HCT116 (cell line): Measurements from ENCODE around the gene FAM114A1. TPM values are rescaled to one million over a fixed set of nuclear protein-coding genes. Genes with fewer than 3 reads are reported as not detected.

Experiments
- ATAC-seq: fragments of 200-7000 bp; cut with Tn5 transposase; 2 replicates; pipeline ENCODE4 v1.9.1; 2020; ENCODE audit warnings: mild to moderate bottlenecking, moderate library complexity
- BruUV-seq: library from RNA; stranded (reverse); fragments of 400-500 nt; replicated peaks from 2 replicates; lab custom pipeline; 2021; lab: Mats Ljungman, UMichigan
- CTCF ChIA-PET: fragments of 300-600 bp; sonication (Branson Sonifier 250); formaldehyde crosslinking; loops from one replicate; lab custom pipeline; 2021; ENCODE audit warnings: antibody characterized with exemption; lab: Charles Lee
- POLR2A ChIA-PET: fragments of 300-600, 350-600 bp; sonication (Branson Sonifier 250); formaldehyde crosslinking; loops from one replicate; lab custom pipeline; 2021; ENCODE audit warnings: antibody characterized with exemption; lab: Charles Lee
- RAD21 ChIA-PET, 2 experiments: fragments of 300-600 bp; sonication (Branson Sonifier 250); formaldehyde crosslinking; loops; one replicate each; lab custom pipeline; 2023; ENCODE audit warnings: low total read pairs in 2 of 2; ENCODE audit not compliant: uncharacterized antibody in 2 of 2, unreplicated experiment in 2 of 2, low non-redundant PET in 1 of 2; lab: Charles Lee
- DNase-seq: peaks from one replicate; pipeline ENCODE4 v3.0.0-alpha.2; 2010; ENCODE audit warnings: low read depth, low spot score
- H2AFZ ChIP-seq: fragments of 200-600 bp; shearing (Covaris generic), sonication (generic); 2 replicates; pipeline ENCODE4 v1.6.1; 2017; ENCODE audit warnings: low read depth, mixed run types, mixed read lengths, antibody characterized with exemption, low read length; ENCODE audit not compliant: poor library complexity, severe bottlenecking
- H3K27ac ChIP-seq: 2 replicates; pipeline ENCODE4 v1.5.1; 2012; ENCODE audit warnings: low read depth, low read length
- H3K27me3 ChIP-seq: fragments of 200-600 bp; sonication (generic); 2 replicates; pipeline ENCODE4 v1.6.1; 2016; ENCODE audit warnings: mixed run types, low read length, mixed read lengths; ENCODE audit not compliant: insufficient read depth
- H3K36me3 ChIP-seq, 2 experiments: fragments of 200-500 bp in 1 of 2; fragments of 200-600 bp in 1 of 2; sonication (Bioruptor generic) in 1 of 2; sonication (generic) in 1 of 2; 2 replicates each; pipeline versions ENCODE4 v1.5.1 to v1.6.1; 2014 to 2016; ENCODE audit warnings: low read length in 2 of 2, inconsistent platforms in 1 of 2, mixed read lengths in 1 of 2, mixed run types in 1 of 2; ENCODE audit not compliant: insufficient read depth in 2 of 2, control insufficient read depth in 1 of 2
- H3K4me1 ChIP-seq, 2 experiments: fragments of 200-600 bp in 1 of 2; sonication (generic) in 1 of 2; 2 replicates each; pipeline versions ENCODE4 v1.5.1 to v1.6.1; 2012 to 2017; ENCODE audit warnings: low read length in 2 of 2, inconsistent platforms in 1 of 2, mild to moderate bottlenecking in 1 of 2, mixed read lengths in 1 of 2, mixed run types in 1 of 2, moderate library complexity in 1 of 2; ENCODE audit not compliant: insufficient read depth in 2 of 2, control insufficient read depth in 1 of 2
- H3K4me2 ChIP-seq: fragments of 200-600 bp; sonication (generic); 2 replicates; pipeline ENCODE4 v1.6.1; 2017; ENCODE audit warnings: mixed run types, low read length, mixed read lengths
- H3K4me3 ChIP-seq, 2 experiments: fragments of 200-600 bp in 1 of 2; sonication (generic) in 1 of 2; replicated peaks in 1 of 2; 2 replicates each; pipeline ENCODE4 v1.5.1; 2011 to 2016; ENCODE audit warnings: low read length in 2 of 2, control low read depth in 1 of 2, low read depth in 1 of 2, mild to moderate bottlenecking in 1 of 2, mixed read lengths in 1 of 2, mixed run types in 1 of 2
- H3K79me2 ChIP-seq: fragments of 200-600 bp; sonication (generic); 2 replicates; pipeline ENCODE4 v1.6.1; 2017; ENCODE audit warnings: mild to moderate bottlenecking, mixed run types, low read length, moderate library complexity, mixed read lengths; ENCODE audit not compliant: insufficient read depth
- H3K9ac ChIP-seq: fragments of 200-600 bp; sonication (generic); 2 replicates; pipeline ENCODE4 v1.6.1; 2016; ENCODE audit warnings: low read length, mixed read lengths
- H3K9me2 ChIP-seq: fragments of 200-600 bp; sonication (generic), shearing (Covaris generic); 2 replicates; pipeline ENCODE4 v1.6.1; 2017; ENCODE audit warnings: mixed run types, mild to moderate bottlenecking, moderate library complexity; ENCODE audit not compliant: insufficient read depth
- H3K9me3 ChIP-seq, 2 experiments: fragments of 200-500 bp in 1 of 2; fragments of 200-600 bp in 1 of 2; sonication (Bioruptor generic) in 1 of 2; sonication (generic) in 1 of 2; 2 replicates each; pipeline ENCODE4 v1.6.1; 2014 to 2017; ENCODE audit warnings: low read length in 2 of 2, mixed read lengths in 2 of 2, inconsistent platforms in 1 of 2, low read depth in 1 of 2, mild to moderate bottlenecking in 1 of 2, mixed run types in 1 of 2, moderate library complexity in 1 of 2; ENCODE audit not compliant: control insufficient read depth in 1 of 2, insufficient read depth in 1 of 2
- H4K20me1 ChIP-seq: fragments of 200-600 bp; sonication (generic), shearing (Covaris generic); 2 replicates; pipeline ENCODE4 v1.6.1; 2017; ENCODE audit warnings: mixed run types, mild to moderate bottlenecking, moderate library complexity; ENCODE audit not compliant: insufficient read depth
- CBX3 ChIP-seq: IDR thresholded peaks from 2 replicates; pipeline ENCODE4 v1.6.1; 2012; ENCODE audit warnings: low read depth
- EGR1 ChIP-seq: IDR thresholded peaks from 2 replicates; pipeline ENCODE4 v1.6.1; 2012; ENCODE audit warnings: low read depth
- EZH2 ChIP-seq: fragments of 200-600 bp; sonication (generic); IDR thresholded peaks from 2 replicates; pipeline ENCODE4 v1.6.1; 2017; ENCODE audit warnings: antibody characterized with exemption, mixed run types
- FOSL1 ChIP-seq: IDR thresholded peaks from 2 replicates; pipeline ENCODE4 v1.6.1; 2012; ENCODE audit warnings: low read depth
- POLR2A ChIP-seq: IDR thresholded peaks from 2 replicates; pipeline ENCODE4 v1.7.0; 2011; ENCODE audit warnings: borderline replicate concordance; ENCODE audit not compliant: insufficient read depth, insufficient read length; ENCODE audit errors: extremely low read depth
- RAD21 ChIP-seq: IDR thresholded peaks from 2 replicates; pipeline ENCODE4 v1.6.1; 2012; ENCODE audit warnings: low read depth, mild to moderate bottlenecking
- SIN3A ChIP-seq: IDR thresholded peaks from 2 replicates; pipeline ENCODE4 v1.6.1; 2012; ENCODE audit warnings: low read depth
- SP1 ChIP-seq: IDR thresholded peaks from 2 replicates; pipeline ENCODE4 v1.6.1; 2012; ENCODE audit warnings: low read depth
- TCF7L2 ChIP-seq: IDR thresholded peaks from 2 replicates; pipeline ENCODE4 v1.7.0; 2011; ENCODE audit warnings: borderline replicate concordance, inconsistent platforms; ENCODE audit not compliant: insufficient read depth, insufficient read length; ENCODE audit errors: extremely low read depth
- YY1 ChIP-seq: IDR thresholded peaks from 2 replicates; pipeline ENCODE4 v1.6.1; 2011; ENCODE audit warnings: low read length, low read depth, moderate library complexity, mild to moderate bottlenecking; ENCODE audit not compliant: insufficient replicate concordance; ENCODE audit errors: extremely low read depth
- ZFX ChIP-seq: fragments of 450-650 bp; IDR thresholded peaks from 2 replicates; pipeline ENCODE4 v1.6.1; 2017
- intact Hi-C: fragments of 100-400 bp; cut with micrococcal nuclease; formaldehyde crosslinking; loops from 2 replicates; pipeline ENCODE4 v1.10.0; 2022
- total RNA-seq: library from RNA; stranded (reverse); gene quantifications from one replicate; pipeline ENCODE4 v1.2.1, GENCODE V29; 2021; ENCODE audit not compliant: unreplicated experiment
- TF ChIP-seq, protein P1 (sequence below): IDR thresholded peaks from 2 replicates; pipeline ENCODE4 v1.6.1; 2011; ENCODE audit warnings: mild to moderate bottlenecking, low read length, moderate library complexity; ENCODE audit not compliant: insufficient replicate concordance; ENCODE audit errors: extremely low read depth
- TF ChIP-seq, protein P2 (sequence below): IDR thresholded peaks from 2 replicates; pipeline ENCODE4 v1.6.1; 2012; ENCODE audit warnings: low read depth
- TF ChIP-seq, protein P3 (sequence below): IDR thresholded peaks from 2 replicates; pipeline ENCODE4 v1.6.1; 2012

Gene FAM114A1
- total RNA-seq, 1 experiment from 2014 or later: 35.6 TPM

DNA sequence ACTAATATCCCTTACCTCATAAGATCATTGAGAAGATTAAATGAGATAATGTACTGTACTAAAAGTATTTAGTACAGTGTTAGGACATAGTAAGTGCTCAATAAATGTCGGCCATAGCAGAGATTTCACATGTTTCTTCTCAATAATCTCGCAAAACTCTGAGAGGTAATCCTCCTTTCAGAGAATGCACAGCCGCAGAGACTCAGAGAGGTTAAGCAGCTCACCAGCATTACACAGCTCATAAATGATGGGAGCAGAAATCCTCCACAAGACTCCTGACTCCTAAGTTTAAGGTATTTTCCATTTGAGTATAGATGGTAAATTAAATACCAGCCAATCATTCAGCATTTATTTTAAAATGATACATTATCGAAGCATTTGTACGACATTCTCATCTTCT is 34.6 kb downstream of the FAM114A1 start:
- ChIA-PET CTCF (interaction anchor here (0.8 to 3.0 kb wide), 7 partner anchors 41 to 567 kb away, joined by 3 to 50 read pairs (median 5); partner anchors contain the start of gene WDR19), POLR2A (interaction anchor here (1.2 kb wide), 1 partner anchor 557 kb away, joined by 3 read pairs; the partner anchor contains the start of genes LIAS and RPL9), RAD21 (interaction anchor here (0.7 to 1.7 kb wide), 5 partner anchors 111 to 233 kb away, joined by 3 to 13 read pairs (median 4); no protein-coding TSS in a partner anchor)
- H2AFZ ChIP-seq: no peak overlapping the region
- H4K20me1 ChIP-seq: no peaks in the 10 kb centered on the region
- H3K27me3 ChIP-seq: no peaks in the 10 kb centered on the region
- no TSS peak for BruUV-seq
- TF ChIP-seq, protein P1, sequence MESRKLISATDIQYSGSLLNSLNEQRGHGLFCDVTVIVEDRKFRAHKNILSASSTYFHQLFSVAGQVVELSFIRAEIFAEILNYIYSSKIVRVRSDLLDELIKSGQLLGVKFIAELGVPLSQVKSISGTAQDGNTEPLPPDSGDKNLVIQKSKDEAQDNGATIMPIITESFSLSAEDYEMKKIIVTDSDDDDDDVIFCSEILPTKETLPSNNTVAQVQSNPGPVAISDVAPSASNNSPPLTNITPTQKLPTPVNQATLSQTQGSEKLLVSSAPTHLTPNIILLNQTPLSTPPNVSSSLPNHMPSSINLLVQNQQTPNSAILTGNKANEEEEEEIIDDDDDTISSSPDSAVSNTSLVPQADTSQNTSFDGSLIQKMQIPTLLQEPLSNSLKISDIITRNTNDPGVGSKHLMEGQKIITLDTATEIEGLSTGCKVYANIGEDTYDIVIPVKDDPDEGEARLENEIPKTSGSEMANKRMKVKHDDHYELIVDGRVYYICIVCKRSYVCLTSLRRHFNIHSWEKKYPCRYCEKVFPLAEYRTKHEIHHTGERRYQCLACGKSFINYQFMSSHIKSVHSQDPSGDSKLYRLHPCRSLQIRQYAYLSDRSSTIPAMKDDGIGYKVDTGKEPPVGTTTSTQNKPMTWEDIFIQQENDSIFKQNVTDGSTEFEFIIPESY: no peak
- TF ChIP-seq EZH2: no peak
- TF ChIP-seq SIN3A: no peak
- no peak for TF ChIP-seq POLR2A
- no peak for TF ChIP-seq YY1
- no peak for TF ChIP-seq CBX3
- TF ChIP-seq, protein P2, sequence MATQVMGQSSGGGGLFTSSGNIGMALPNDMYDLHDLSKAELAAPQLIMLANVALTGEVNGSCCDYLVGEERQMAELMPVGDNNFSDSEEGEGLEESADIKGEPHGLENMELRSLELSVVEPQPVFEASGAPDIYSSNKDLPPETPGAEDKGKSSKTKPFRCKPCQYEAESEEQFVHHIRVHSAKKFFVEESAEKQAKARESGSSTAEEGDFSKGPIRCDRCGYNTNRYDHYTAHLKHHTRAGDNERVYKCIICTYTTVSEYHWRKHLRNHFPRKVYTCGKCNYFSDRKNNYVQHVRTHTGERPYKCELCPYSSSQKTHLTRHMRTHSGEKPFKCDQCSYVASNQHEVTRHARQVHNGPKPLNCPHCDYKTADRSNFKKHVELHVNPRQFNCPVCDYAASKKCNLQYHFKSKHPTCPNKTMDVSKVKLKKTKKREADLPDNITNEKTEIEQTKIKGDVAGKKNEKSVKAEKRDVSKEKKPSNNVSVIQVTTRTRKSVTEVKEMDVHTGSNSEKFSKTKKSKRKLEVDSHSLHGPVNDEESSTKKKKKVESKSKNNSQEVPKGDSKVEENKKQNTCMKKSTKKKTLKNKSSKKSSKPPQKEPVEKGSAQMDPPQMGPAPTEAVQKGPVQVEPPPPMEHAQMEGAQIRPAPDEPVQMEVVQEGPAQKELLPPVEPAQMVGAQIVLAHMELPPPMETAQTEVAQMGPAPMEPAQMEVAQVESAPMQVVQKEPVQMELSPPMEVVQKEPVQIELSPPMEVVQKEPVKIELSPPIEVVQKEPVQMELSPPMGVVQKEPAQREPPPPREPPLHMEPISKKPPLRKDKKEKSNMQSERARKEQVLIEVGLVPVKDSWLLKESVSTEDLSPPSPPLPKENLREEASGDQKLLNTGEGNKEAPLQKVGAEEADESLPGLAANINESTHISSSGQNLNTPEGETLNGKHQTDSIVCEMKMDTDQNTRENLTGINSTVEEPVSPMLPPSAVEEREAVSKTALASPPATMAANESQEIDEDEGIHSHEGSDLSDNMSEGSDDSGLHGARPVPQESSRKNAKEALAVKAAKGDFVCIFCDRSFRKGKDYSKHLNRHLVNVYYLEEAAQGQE: no peak
- no peak for TF ChIP-seq SP1
- TF ChIP-seq RAD21: no peak
- TF ChIP-seq ZFX: no peak
- no peak for TF ChIP-seq TCF7L2
- no peak for TF ChIP-seq FOSL1
- TF ChIP-seq EGR1: no peak
- TF ChIP-seq, protein P3, sequence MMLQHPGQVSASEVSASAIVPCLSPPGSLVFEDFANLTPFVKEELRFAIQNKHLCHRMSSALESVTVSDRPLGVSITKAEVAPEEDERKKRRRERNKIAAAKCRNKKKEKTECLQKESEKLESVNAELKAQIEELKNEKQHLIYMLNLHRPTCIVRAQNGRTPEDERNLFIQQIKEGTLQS: no peak
- H3K9me2 ChIP-seq: no peaks in the 10 kb centered on the region
- no peaks in the 10 kb centered on the region for H3K4me1 ChIP-seq
- no peak overlapping the region for H3K4me2 ChIP-seq
- H3K4me3 ChIP-seq: no peak overlapping the region
- ATAC-seq (no peak), DNase-seq (no peak)
- H3K9me3 ChIP-seq: no peaks in the 10 kb centered on the region
- no peak overlapping the region for H3K9ac ChIP-seq
- no peak overlapping the region for H3K27ac ChIP-seq
- intact Hi-C loops: loop anchor here (1.0 to 5.0 kb wide), 2 partner anchors 233 to 550 kb away; no protein-coding TSS in a partner anchor
- H3K79me2 ChIP-seq: no peaks in the 10 kb centered on the region
- no peaks in the 10 kb centered on the region; a peak in 1 of 4 replicates for H3K36me3 ChIP-seq
